ENCODE measurements around the gene RBM38.

Gene RBM38

DNA sequence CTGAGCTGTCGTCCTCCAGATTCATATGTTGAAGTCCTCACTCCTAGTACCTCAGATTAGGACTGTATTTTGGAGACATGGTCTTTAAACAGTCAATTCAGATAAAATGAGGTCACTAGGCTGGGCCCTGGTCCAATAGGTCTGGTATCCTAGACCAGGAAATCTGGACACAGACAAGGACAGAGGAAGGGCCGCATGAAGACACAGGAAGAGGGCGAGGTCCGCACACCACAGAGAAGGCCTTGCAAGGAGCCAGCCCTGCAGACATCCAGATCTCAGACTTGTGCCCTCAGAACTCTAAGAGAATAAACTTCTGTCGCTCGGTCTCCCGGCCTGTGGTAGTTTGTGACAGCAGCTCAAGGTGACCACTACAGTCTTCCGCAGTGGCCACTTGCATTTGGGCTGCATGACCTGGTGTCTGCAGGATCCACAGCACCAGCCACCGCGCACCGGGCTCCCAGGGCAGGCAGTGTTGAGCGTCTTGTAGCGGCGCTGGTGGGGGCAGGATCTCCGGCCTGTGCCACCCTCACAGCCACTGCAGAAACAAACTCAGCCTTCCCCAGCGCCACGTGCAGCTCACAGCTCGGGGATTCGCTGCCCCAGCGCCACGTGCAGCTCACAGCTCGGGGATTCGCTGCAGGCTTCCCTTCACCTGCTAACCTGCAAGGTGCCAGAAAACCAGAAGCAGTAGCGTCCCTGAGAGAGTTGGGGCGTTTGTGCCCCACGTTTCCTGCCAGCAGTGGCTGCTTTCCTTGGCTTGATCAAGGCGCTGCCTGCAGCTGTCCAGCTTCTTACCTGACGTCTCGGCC, 6.0 kb upstream of the RBM38 start:
- no peak for DNase-seq (ENCODE audit: low spot score)
- POLR2A ChIA-PET (ENCODE audit: low non-redundant PET) = interaction anchor here (0.5 to 0.7 kb wide), 2 partner anchors 114 to 290 kb away, joined by 3 read pairs; no protein-coding TSS in a partner anchor
- CTCF ChIA-PET = interaction anchor here (1.6 kb wide), 1 partner anchor 114 kb away, joined by 3 read pairs; no protein-coding TSS in a partner anchor

GRCh38 chr20:57385940-57386339, 5.3 kb upstream of the RBM38 start:
- TF ChIP-seq, protein P1, sequence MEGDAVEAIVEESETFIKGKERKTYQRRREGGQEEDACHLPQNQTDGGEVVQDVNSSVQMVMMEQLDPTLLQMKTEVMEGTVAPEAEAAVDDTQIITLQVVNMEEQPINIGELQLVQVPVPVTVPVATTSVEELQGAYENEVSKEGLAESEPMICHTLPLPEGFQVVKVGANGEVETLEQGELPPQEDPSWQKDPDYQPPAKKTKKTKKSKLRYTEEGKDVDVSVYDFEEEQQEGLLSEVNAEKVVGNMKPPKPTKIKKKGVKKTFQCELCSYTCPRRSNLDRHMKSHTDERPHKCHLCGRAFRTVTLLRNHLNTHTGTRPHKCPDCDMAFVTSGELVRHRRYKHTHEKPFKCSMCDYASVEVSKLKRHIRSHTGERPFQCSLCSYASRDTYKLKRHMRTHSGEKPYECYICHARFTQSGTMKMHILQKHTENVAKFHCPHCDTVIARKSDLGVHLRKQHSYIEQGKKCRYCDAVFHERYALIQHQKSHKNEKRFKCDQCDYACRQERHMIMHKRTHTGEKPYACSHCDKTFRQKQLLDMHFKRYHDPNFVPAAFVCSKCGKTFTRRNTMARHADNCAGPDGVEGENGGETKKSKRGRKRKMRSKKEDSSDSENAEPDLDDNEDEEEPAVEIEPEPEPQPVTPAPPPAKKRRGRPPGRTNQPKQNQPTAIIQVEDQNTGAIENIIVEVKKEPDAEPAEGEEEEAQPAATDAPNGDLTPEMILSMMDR (conservative IDR thresholded peaks at IDR 0.05; ENCODE audit: low read depth) = no peak
- ChIA-PET POLR2A (ENCODE audit: low non-redundant PET) (no interaction called here), CTCF (interaction anchor here (0.5 kb wide), 1 partner anchor 78 kb away, joined by 3 read pairs; no protein-coding TSS in a partner anchor)
- no peak for DNase-seq (ENCODE audit: low spot score)
- H3K27ac ChIP-seq = no peak overlapping the region

More for the DNA sequence above, 6.0 kb upstream of the RBM38 start:
- TF ChIP-seq, protein P1 (conservative IDR thresholded peaks at IDR 0.05; ENCODE audit: low read depth) = no peak
- no peak overlapping the region for H3K27ac ChIP-seq

DNA sequence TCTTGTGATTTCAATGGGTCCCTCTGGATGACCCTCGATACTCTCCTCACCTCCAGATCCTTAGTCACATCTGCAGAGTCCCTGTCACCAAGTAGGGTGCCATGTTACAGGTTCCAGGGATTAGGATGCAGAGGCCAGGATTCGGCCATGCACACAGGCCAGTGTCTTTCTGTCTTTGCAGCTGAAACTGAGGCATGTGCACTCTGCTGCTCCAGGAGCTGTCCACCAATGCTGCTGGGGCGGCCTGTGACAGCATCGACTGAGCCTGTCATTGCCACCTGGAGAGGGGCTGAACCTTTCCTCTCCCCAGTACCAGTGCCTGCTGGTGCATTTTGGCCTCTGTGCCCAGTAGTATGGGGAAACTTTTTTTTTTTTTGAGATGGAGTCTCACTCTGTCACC, 4.4 kb upstream of the RBM38 start:
- ChIA-PET POLR2A (ENCODE audit: low non-redundant PET) (no interaction called here), CTCF (interaction anchor here (1.1 kb wide), 1 partner anchor 109 kb away, joined by 4 read pairs; no protein-coding TSS in a partner anchor)
- H3K27ac ChIP-seq = no peak overlapping the region
- TF ChIP-seq, protein P1 (conservative IDR thresholded peaks at IDR 0.05; ENCODE audit: low read depth) = no peak
- DNase-seq (ENCODE audit: low spot score) = no peak

DNA sequence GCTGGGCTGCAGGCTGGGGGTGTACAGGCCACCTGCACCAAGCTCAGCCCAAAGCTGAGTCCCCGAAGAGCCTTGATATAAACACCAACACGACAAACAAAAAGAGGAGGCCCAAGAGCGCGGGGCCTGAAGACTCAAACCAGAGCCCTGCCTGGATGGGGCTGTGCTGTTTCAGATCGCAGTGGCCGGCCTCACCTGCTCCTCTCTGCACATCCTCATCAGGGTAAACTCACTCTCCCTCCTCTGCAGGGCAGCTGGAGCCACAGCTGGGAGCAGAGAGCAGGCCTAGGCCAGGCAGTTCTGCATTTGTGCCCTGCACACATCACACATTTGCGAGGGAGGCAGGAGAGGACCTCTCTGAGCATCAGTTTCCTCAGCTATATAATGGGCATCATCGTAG, 3.7 kb upstream of the RBM38 start:
- ChIA-PET POLR2A (ENCODE audit: low non-redundant PET) (no interaction called here), CTCF (interaction anchor here (0.6 to 1.1 kb wide), 4 partner anchors 19 to 110 kb away, joined by 3 to 4 read pairs (median 4); no protein-coding TSS in a partner anchor)
- DNase-seq (ENCODE audit: low spot score) = no peak
- TF ChIP-seq, protein P1 (conservative IDR thresholded peaks at IDR 0.05; ENCODE audit: low read depth) = no peak
- H3K27ac ChIP-seq = peak overlapping the region; percentile 20

GRCh38 chr20:57387945-57388371, 3.2 kb upstream of the RBM38 start:
- TF ChIP-seq, protein P1 (conservative IDR thresholded peaks at IDR 0.05; ENCODE audit: low read depth) = no peak
- DNase-seq (ENCODE audit: low spot score) = no peak
- CTCF ChIA-PET = interaction anchor here (0.6 to 1.1 kb wide), 5 partner anchors 32 to 739 kb away, joined by 3 to 4 read pairs (median 3); no protein-coding TSS in a partner anchor
- peak overlapping the region; percentile 20 for H3K27ac ChIP-seq
- POLR2A ChIA-PET (ENCODE audit: low non-redundant PET) = no interaction called here

- CTCF ChIA-PET = interaction anchor here (0.5 to 2.0 kb wide), 7 partner anchors 93 to 924 kb away, joined by 3 to 7 read pairs (median 3); no protein-coding TSS in a partner anchor
- TF ChIP-seq, protein P1 (conservative IDR thresholded peaks at IDR 0.05; ENCODE audit: low read depth) = no peak; the same call in 1 of the 2 replicates
- H3K27ac ChIP-seq = peak overlapping the region; percentile 71
- POLR2A ChIA-PET (ENCODE audit: low non-redundant PET) = interaction anchor here (0.6 kb wide), 1 partner anchor 46 kb away, joined by 4 read pairs; no protein-coding TSS in a partner anchor
- DNase-seq (ENCODE audit: low spot score) = peak; percentile 83
Measured at GRCh38 chr20:57388953-57389694, 2.1 kb upstream of the RBM38 start.
